ENCODE measurements around the gene SMYD1.

DNA sequence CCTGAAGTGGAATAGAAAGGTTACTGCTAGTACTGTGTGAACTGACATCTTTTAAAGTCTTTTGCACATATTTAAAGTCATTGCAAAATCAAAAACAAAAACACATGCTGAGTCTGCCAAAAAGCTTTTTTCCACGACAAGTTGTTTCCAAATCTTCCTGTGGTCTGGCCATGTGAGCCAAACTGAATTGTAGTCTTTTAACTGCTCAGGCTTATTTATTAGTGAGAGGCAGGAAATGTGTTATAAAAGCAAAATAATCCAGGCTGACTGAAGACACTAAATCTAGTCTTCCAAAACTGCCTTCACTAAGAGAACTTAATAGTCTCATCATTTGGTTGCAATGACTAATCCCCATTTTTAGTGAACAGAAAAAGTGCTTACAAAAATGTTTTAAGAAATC lies 14.3 kb upstream of the SMYD1 start:
- TF ChIP-seq, protein P1, sequence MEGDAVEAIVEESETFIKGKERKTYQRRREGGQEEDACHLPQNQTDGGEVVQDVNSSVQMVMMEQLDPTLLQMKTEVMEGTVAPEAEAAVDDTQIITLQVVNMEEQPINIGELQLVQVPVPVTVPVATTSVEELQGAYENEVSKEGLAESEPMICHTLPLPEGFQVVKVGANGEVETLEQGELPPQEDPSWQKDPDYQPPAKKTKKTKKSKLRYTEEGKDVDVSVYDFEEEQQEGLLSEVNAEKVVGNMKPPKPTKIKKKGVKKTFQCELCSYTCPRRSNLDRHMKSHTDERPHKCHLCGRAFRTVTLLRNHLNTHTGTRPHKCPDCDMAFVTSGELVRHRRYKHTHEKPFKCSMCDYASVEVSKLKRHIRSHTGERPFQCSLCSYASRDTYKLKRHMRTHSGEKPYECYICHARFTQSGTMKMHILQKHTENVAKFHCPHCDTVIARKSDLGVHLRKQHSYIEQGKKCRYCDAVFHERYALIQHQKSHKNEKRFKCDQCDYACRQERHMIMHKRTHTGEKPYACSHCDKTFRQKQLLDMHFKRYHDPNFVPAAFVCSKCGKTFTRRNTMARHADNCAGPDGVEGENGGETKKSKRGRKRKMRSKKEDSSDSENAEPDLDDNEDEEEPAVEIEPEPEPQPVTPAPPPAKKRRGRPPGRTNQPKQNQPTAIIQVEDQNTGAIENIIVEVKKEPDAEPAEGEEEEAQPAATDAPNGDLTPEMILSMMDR (IDR thresholded peaks at IDR 0.05; ENCODE audit: extremely low read depth in 1 of 2, insufficient read depth in 1 of 2, low read depth in 1 of 2, low read length in 2 of 2) = no peak
- TF ChIP-seq POLR2A (IDR thresholded peaks at IDR 0.05; ENCODE audit: low read depth, low read length) (no peak), EZH2 (IDR thresholded peaks at IDR 0.05; ENCODE audit: borderline replicate concordance, low read depth, low read length, severe bottlenecking) (no peak), POLR2AphosphoS5 (IDR thresholded peaks at IDR 0.05; ENCODE audit: insufficient read depth, low read depth, low read length) (no peak), FOS (IDR thresholded peaks at IDR 0.05; ENCODE audit: borderline replicate concordance, insufficient read depth, low read length) (no peak), MYC (IDR thresholded peaks at IDR 0.05; ENCODE audit: low read depth, low read length) (no peak), GATA2 (IDR thresholded peaks at IDR 0.05; ENCODE audit: insufficient read depth, insufficient read length, low read depth, low read length) (no peak), JUN (IDR thresholded peaks at IDR 0.05; ENCODE audit: borderline replicate concordance, insufficient read depth, insufficient read length, low read depth) (no peak)
